DND-41 (cell line): ENCODE measurements around the gene ZMIZ1.

Experiments used
- CTCF ChIP-seq: IDR thresholded peaks from 2 replicates; pipeline ENCODE4 v1.5.1; 2012; ENCODE audit warnings: borderline replicate concordance, low read length, moderate library complexity, mild to moderate bottlenecking; ENCODE audit not compliant: poor library complexity, severe bottlenecking; ENCODE audit errors: extremely low read depth
- EZH2 ChIP-seq: IDR thresholded peaks from 3 replicates; pipeline ENCODE4 v1.6.1; 2012; ENCODE audit warnings: borderline replicate concordance, low read depth, mild to moderate bottlenecking, moderate library complexity, low read length, inconsistent platforms; ENCODE audit not compliant: severe bottlenecking

- TF ChIP-seq CTCF (no peak), EZH2 (no peak)
Observed at GRCh38 chr10:79053481-79054202, 15.1 kb upstream of the ZMIZ1 start.
